ENCODE results near the gene PIK3R6.

GRCh38 chr17:8875436-8875835 is 8.0 kb upstream of the PIK3R6 start:
- TF ChIP-seq RAD21 (IDR thresholded peaks at IDR 0.05; ENCODE audit: low read length) (no peak), CTCF (conservative IDR thresholded peaks at IDR 0.05; ENCODE audit: low read depth, low read length) (no peak), POLR2A (IDR thresholded peaks at IDR 0.05; ENCODE audit: low read depth, low read length) (no peak), RCOR1 (IDR thresholded peaks at IDR 0.05; ENCODE audit: insufficient replicate concordance, low read length) (no peak), CEBPB (IDR thresholded peaks at IDR 0.05; ENCODE audit: low read depth, low read length) (no peak), SMC3 (IDR thresholded peaks at IDR 0.05; ENCODE audit: low read depth, low read length) (no peak), CHD1 (IDR thresholded peaks at IDR 0.05; ENCODE audit: low read depth, low read length) (no peak), ELK1 (IDR thresholded peaks at IDR 0.05; ENCODE audit: borderline replicate concordance, low read depth, low read length) (no peak), FOS (IDR thresholded peaks at IDR 0.05; ENCODE audit: low read depth, low read length) (no peak), MXI1 (IDR thresholded peaks at IDR 0.05; ENCODE audit: borderline replicate concordance, low read depth, low read length) (no peak)
